ENCODE measurements around the gene EEF1A2.

DNA sequence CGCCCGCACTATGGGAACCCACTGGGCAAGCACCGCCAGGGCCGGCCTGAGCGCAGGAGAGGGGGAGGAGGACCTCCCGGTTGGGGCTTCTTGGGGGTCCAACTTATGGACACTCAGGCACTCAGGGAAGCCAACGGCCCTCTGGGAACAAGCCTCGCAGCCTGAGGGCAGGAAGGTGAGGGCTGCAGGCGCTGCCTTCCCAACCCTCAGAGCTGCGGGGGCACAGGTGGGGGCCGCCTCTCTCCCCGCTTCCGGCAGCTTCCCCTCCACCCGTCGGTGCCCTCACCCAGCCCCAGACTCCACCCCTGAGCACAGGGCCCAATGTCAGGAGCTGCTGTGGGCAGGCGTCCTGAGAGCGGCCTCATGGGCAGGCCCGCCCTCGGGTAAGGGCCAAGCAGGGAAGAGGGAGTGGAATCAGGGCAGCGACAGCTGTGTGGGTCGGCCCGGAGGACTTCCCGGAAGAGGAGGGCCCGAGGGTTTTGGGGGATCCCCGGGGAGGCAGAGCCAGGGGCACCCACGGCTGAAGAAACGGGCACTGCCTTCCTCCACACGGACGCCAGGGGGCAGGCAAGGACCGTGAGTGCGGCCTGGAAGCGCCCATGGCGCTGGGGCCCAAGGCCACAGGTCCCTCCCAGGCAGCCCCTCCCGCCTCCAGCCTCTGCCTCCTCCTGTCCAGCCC lies 38.8 kb upstream of the EEF1A2 start:
- TF ChIP-seq POLR2A (IDR thresholded peaks at IDR 0.05; ENCODE audit: low read depth, low read length), result 0 out of 2 replicates have a peak, but pooled peaks have one; percentile 26
- TF ChIP-seq SPI1 (IDR thresholded peaks at IDR 0.05; ENCODE audit: low read depth, low read length), result 0 out of 2 replicates have a peak, but pooled peaks have one; percentile 2
- 0 out of 2 replicates have a peak, but pooled peaks have one; percentile 38 for TF ChIP-seq POLR2AphosphoS5 (IDR thresholded peaks at IDR 0.05; ENCODE audit: low read depth, low read length)
- no peak for TF ChIP-seq TAF1 (IDR thresholded peaks at IDR 0.05; ENCODE audit: low read depth, low read length)

Data from GM12891 (cell line).